K562 (cell line): ENCODE results near the gene STRADB. TPM values are rescaled to one million over a fixed set of nuclear protein-coding genes. Genes with fewer than 3 reads are reported as not detected.

Experiments used
- CTCFL ChIP-seq: IDR thresholded peaks from 2 replicates; pipeline ENCODE4 v1.6.1; 2011; ENCODE audit warnings: borderline replicate concordance, low read depth, mild to moderate bottlenecking, moderate library complexity, low read length; ENCODE audit not compliant: insufficient read depth, poor library complexity, severe bottlenecking
- PHTF2 ChIP-seq: fragments of 250-450 bp; sonication (Bioruptor Pico); IDR thresholded peaks from 2 replicates; pipeline ENCODE4 v1.5.0; 2021; ENCODE audit warnings: mild to moderate bottlenecking
- STAT5B ChIP-seq: fragments of 250-450 bp; sonication (Bioruptor Pico); IDR thresholded peaks from 2 replicates; pipeline ENCODE4 v1.8.0; 2021; ENCODE audit warnings: mild to moderate bottlenecking, inconsistent platforms
- U2AF2 ChIP-seq: fragments of 200-400 bp; formaldehyde crosslinking; optimal IDR thresholded peaks from 2 replicates; pipeline ENCODE3; 2017; ENCODE audit warnings: low read depth, mild to moderate bottlenecking, low read length
- ZBTB40 ChIP-seq, 2 experiments: fragments of 450-650 bp in 1 of 2; sonication (generic) in 1 of 2; formaldehyde crosslinking in 1 of 2; IDR thresholded peaks; 2 replicates each; pipeline versions ENCODE4 v1.7.1 to v1.9.0; 2016 to 2022; ENCODE audit warnings: inconsistent platforms in 1 of 2, mild to moderate bottlenecking in 1 of 2, missing genetic modification reagents in 1 of 2
- ZNF165 ChIP-seq: fragments of 250-450 bp; sonication (Bioruptor Pico); IDR thresholded peaks from 2 replicates; pipeline ENCODE4 v1.4.0; 2020; ENCODE audit warnings: borderline replicate concordance
- ZNF347 ChIP-seq: fragments of 450-650 bp; formaldehyde crosslinking; IDR thresholded peaks from 2 replicates; pipeline ENCODE4 v1.4.0; 2020; ENCODE audit warnings: low read depth, mild to moderate bottlenecking, moderate library complexity
- polyA plus RNA-seq, 8 experiments: library from polyadenylated mRNA; depleted of rRNA in 4 of 8; stranded (reverse) in 5 of 8; unstranded in 3 of 8; fragments of >200 nt; fragmentation: Nextera tagmentation in 2 of 8; fragmentation: Illumina TruSeq in 1 of 8; extraction: Ambion mirVana in 2 of 8; extraction: Trizol in 1 of 8; gene quantifications; 2 replicates each; pipeline versions ENCODE4 v1.2.1 to v1.2.3, GENCODE V29; 2011 to 2014; ENCODE audit warnings: inconsistent platforms in 1 of 8, missing spikeins in 1 of 8
- total RNA-seq, 7 experiments: library from RNA; depleted of rRNA in 6 of 7; stranded (reverse); fragments of >200 nt in 6 of 7; fragmentation: Illumina TruSeq in 2 of 7; extraction: Trizol in 2 of 7; gene quantifications; 2 replicates each; pipeline versions ENCODE4 v1.2.1 to v1.2.3, GENCODE V29; 2011 to 2021; ENCODE audit warnings: low replicate concordance in 1 of 7
- TF ChIP-seq, protein P1 (sequence below): fragments of 450-650 bp; IDR thresholded peaks from 2 replicates; pipeline ENCODE4 v1.6.1; 2017; ENCODE audit warnings: antibody characterized with exemption, mild to moderate bottlenecking

Gene STRADB
- total and polyA plus RNA-seq, 9 of the 15 experiments (the other 6 are each of a cell fraction or from before 2014, with no cell fraction given): 6.9 to 30.6 (median 15.7) TPM

GRCh38 chr2:201419057-201419635 is 32.4 kb upstream of the STRADB start (continued):
- TF ChIP-seq ZBTB40 (IDR thresholded peaks at IDR 0.05) (peak; percentile 90), ZBTB40 (CRISPR knock-in tag; IDR thresholded peaks at IDR 0.05) (no peak), STAT5B (CRISPR knock-in tag) (no peak), CTCFL (no peak), ZNF165 (no peak), U2AF2 (no peak), PHTF2 (CRISPR knock-in tag) (no peak), ZNF347 (no peak)
- TF ChIP-seq, protein P1, sequence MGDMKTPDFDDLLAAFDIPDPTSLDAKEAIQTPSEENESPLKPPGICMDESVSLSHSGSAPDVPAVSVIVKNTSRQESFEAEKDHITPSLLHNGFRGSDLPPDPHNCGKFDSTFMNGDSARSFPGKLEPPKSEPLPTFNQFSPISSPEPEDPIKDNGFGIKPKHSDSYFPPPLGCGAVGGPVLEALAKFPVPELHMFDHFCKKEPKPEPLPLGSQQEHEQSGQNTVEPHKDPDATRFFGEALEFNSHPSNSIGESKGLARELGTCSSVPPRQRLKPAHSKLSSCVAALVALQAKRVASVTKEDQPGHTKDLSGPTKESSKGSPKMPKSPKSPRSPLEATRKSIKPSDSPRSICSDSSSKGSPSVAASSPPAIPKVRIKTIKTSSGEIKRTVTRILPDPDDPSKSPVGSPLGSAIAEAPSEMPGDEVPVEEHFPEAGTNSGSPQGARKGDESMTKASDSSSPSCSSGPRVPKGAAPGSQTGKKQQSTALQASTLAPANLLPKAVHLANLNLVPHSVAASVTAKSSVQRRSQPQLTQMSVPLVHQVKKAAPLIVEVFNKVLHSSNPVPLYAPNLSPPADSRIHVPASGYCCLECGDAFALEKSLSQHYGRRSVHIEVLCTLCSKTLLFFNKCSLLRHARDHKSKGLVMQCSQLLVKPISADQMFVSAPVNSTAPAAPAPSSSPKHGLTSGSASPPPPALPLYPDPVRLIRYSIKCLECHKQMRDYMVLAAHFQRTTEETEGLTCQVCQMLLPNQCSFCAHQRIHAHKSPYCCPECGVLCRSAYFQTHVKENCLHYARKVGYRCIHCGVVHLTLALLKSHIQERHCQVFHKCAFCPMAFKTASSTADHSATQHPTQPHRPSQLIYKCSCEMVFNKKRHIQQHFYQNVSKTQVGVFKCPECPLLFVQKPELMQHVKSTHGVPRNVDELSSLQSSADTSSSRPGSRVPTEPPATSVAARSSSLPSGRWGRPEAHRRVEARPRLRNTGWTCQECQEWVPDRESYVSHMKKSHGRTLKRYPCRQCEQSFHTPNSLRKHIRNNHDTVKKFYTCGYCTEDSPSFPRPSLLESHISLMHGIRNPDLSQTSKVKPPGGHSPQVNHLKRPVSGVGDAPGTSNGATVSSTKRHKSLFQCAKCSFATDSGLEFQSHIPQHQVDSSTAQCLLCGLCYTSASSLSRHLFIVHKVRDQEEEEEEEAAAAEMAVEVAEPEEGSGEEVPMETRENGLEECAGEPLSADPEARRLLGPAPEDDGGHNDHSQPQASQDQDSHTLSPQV: no peak
